Hepatocyte (in vitro differentiated cells): ENCODE results near the gene RAB5A.

Experiments used
- CTCF ChIP-seq: fragments of 200-600 bp; sonication (generic); IDR thresholded peaks from 2 replicates; pipeline ENCODE4 v1.5.1; 2016; ENCODE audit warnings: antibody characterized with exemption, mild to moderate bottlenecking; ENCODE audit not compliant: poor library complexity
- EZH2phosphoT487 ChIP-seq: fragments of 200-600 bp; sonication (generic); IDR thresholded peaks from one replicate; pipeline ENCODE4 v1.6.1; 2018; ENCODE audit warnings: antibody characterized with exemption, mild to moderate bottlenecking, low read depth, moderate library complexity; ENCODE audit not compliant: unreplicated experiment, severe bottlenecking

GRCh38 chr3:19901337-19901736 lies 45.6 kb upstream of the RAB5A start:
- TF ChIP-seq CTCF (peak; percentile 10), EZH2phosphoT487 (no peak)
